TTC549 (cell line): ENCODE measurements around the gene RIPOR3.
"Not testable (repeated sequence)": the region's sequence is repeated elsewhere in the genome, so short reads cannot be mapped to it uniquely, and the experiment has no call there.

Experiments
- FAIRE-seq: peaks from 2 replicates; lab custom pipeline; 2012; peaks lifted over from hg19 to GRCh38; lab: Jason Lieb, UNC

Gene RIPOR3

DNA sequence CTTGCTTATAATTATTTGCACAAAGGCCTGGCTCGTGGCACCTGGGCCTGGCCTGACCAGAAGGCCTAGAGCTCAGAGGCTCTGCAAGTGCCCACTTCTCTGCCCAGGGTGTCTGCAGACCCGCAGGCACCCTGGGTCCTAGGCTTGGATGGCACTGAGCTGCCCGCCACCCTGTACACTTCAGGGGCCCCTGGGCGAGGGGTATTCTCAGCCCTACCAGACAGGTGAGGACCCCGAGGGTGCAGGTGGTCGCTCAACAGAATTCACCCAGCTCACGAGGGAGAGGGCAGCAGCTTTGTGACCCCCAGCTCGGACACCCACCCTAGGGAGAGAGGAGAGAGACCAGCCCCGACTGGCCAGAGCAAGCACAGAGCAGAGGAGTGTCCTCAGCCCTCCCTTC lies 83.9 kb downstream of the RIPOR3 start:
- FAIRE-seq, result no peak

DNA sequence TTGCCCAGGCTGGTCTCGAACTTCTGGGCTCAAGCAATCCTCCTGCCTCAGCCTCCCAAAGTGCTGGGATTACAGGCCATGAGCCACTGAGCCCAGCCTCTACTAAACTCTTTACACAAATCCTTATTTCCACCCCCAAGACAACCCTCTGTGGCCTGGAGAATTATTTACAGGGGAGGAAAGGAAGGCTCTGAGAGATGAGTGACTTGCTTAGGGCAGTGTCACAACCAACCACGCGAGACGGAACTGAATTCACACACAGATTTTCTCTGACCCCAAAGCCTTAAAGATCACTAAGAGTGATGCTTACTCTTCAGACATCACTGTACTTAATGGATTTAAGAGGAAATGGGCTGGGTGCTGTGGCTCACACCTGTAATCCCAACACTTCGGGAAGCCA lies 86.2 kb downstream of the RIPOR3 start:
- FAIRE-seq, result no peak

DNA sequence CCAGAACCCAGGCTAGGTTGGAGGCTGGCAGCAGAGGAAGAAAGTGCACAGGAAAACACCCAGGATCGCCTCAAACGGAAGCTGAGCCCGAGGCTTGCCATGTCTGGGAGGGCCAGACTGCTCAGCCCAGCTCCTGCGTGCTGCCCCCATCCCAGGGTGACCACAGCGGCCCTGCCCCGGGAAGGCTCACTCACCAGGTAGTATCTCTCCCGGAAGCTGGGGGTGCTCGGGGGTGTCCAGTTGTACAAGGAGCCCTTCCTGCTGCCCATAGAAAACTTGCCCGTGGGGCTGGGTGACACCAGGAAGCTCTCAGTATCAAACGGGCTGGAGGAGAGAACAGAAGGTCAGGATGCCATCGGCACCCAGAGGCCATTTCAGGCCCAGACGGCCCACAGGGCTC lies 86.9 kb downstream of the RIPOR3 start:
- no peak for FAIRE-seq

DNA sequence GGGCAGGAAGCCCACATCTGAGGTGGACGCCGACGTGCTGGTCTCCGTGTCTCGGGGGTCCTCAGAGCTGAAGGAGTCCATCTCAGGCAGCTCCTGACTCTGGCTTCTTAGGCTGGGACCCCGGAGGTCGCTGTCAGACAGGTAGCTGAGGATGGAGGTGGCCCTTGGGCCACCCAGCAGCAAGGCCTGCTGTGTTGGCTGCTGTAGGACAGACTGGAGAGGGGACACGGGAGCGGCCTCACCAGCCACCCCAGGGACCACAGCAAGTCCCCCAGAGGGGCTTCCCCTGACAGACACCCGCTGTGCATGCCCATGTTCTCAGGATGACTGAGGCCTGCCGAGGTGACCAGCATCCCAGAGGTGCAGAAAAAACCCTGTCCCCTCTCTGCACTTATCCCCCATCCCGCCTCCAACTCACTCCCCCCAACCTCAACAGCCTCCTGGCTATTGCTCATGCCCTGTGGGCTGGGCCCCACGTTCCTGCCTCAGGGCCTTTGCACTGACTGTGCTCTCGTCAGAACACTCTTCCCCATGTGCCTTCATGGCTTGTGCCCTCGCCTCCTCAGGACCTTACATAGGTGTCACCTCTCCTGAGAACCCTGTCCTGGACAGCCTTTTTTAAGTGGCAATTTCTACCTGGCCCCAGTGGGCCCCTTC lies 88.8 kb downstream of the RIPOR3 start:
- no peak for FAIRE-seq

DNA sequence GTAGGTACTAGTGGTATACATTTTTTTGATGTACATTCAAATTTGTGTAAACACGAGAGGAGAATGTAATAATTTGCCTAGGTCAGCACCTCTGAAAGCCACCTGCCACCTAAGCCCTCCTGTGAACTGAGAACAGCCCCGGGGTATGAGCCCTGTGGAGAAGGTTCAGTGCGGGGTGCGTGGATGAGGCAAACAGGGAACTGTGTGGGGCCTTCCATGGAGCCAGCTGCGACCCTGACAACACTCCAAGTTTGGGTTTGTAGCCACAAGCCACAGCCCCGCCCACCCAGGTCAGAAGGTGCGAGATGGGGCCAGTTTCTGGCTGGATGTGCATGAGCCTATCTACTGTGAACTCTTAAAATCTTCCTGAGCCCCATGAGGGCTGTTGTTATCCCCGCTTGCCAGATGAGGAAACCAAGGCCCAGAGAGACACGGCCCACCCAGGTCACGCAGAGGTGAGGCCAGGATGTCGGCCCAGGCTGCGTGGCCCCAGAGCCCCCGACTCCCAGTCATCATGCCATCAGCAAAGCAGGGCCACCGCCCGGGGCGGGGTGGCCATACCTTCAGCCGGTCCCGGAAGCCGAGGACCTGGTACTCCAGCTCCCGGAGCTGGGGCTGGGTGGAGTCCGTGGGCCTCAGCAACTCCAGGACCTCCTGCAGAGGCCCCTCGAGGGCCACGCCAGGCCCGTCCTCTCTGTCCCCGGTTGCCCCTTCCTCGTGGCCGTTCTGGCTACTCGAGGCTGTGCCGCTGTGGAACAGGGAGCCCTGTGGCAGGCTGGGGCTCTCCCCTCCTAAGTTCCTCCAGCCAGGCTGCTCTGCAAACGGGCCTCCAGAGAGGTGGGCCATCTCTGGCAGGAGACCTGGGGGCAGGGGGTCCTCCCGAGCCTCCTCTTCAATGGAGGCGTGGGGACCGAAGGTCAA lies 89.6 kb downstream of the RIPOR3 start:
- FAIRE-seq, result no peak

DNA sequence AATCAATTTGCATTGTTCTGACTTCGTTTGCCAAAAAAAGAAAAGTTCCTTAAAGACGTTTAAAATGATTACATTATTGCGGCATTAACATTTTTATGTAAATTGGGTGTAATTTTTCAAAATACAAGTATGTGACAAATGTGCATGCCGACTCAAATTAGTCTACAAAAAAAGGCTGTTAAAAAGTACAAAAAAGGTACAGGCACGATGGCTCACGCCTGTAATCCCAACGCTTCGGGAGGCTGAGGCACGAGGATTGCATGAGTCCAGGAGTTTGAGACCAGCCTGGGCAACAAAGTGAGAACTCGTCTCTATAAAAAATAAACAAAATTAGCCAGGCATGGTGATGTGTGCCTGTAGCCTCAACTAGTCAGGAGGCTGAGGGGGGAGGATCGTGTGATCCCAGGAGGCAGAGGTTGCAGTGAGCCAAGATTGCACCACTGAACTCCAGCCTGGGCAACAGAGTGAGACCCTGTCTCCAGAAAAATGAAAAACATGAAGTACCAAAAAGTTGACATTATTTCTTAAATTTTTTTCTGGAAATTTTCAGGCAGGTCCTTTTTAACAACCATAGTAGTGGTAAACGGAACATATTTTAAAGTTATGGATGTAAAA lies 91.0 kb downstream of the RIPOR3 start:
- FAIRE-seq, result no peak

DNA sequence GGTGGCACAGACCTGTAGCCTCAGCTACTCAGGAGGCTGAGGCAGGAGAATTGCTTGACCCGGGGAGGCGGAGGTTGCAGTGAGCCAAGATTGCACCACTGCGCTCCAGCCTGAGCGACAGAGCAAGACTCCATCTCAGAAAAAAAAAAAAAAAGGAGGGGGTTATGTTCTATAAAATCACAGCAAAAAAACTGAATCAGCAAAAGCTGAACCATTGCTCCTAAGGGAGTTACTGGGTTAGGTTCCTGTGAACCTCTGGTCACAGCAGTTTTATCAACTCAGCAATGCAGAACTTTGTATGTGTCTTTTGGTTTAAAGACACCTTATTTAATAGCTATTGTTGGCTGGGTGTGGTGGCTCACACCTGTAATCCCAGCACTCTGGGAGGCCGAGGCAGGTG lies 92.6 kb downstream of the RIPOR3 start:
- not testable (repeated sequence) for FAIRE-seq

DNA sequence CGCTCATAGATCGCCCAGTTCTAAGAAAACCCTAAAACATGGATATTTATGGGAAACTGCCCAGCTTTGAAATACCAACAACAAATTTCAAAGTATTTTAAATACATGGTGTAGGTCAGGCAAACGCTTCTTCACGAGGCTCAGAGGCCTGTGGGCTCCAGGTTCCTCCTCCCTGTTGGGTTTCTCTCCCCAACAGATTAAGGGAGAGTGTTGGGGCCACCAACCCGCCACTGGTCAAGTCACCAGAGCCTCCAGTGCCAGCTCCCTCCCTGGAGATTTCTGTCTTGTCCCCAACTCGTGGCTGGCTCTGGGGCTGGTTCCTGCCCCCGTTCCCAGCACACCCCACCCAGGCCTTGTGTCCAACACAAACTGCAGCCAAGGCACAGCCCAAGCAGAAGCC lies 93.3 kb downstream of the RIPOR3 start:
- FAIRE-seq, result no peak

DNA sequence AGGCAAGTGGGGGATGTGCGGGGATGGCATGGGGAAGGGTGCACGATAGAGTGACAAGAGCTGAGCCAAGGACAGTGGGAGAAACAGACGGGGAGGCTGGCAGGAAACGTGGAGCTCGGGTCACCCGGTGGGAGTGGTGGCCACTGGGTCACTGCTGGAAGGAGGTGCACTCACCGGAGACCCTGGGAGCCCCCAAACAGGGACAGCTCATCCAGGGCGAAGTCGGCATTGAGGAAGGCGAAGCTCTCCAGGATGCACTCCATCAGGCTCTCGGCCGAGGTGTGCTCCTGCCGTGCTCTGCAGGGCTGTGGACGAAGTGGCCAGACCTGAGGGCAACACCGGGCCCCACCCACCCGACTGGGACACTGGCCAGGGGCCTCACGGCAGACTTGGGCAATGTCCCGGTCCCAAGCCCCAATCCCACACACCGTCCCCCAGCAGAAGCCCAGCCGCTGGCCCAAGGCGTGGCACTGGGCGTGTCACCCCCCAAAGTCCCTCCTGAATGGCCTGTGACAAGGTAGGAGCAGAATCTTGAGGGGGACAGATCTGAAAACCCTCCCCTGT lies 93.9 kb downstream of the RIPOR3 start:
- no peak for FAIRE-seq

DNA sequence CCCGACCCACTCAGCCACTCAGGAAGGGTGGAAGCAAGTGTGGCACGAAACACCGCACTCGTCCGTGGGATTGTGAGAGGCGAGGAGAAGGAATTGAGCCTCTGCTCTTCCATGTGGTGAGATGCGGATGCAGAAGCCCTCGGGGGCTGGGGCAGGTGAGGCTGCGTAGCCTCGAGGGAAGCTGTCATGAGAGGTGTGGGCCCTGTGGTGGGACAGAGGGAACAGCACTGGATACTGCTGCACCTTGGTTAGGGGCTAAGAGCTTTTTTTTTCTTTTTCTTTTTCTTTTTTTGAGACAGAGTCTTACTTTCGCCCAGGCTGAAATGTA lies 94.7 kb downstream of the RIPOR3 start:
- no peak for FAIRE-seq

DNA sequence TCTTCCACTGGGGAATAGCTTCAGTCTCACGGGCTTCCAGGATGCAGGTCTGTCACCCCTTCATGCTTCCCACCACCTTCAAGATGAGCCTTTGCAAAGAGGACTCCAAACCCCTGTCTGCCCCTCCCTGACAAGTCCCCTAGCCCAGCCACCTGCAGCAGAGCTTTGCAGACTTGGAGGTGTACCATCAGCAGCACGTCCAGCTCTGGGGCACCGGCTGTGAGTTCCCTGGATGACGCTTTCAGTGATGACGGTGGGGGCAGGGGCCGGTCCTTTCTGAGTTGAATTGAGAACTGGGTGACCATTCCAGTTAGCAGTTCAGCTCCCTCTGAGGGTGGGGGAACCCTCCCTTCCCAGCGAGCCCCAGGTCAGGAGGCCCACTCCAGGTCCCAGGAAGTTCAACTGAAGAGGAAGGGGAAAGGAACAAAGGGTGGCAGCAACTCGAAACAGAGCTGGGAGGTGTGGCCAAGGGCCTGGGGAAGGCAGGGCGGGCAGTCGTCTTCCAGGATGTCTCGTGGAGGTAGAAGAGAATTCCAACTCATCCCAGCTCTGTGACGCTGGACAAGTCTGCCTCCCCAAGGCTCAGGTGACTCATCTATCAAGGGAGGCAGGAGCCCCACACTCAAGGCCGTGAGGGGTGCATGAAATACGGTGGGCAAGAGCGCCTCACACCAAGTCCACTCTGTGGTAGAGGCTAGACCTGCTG lies 95.2 kb downstream of the RIPOR3 start:
- no peak for FAIRE-seq

DNA sequence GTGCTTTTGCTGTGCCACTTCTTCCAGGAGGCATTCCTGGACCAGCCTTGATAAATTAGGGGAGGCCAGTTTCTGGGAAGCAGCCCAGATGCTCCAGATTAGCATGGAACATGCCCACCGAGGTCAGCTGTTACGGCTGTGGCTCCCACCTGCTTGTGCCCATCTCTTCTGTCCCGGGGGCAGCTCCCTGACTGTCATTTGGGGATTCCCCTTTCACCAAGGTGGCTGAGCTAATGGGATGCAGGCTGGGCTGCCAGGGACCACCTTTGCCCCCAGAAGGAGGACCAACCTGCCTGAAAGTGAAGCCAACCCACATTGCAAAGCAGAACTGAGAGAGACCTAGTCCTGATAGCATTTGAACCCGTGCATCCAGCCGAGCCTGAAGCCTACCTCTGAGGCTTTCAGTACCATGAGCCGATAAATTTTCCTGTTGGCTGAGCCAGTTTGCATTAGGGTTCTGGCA lies 95.9 kb downstream of the RIPOR3 start:
- no peak for FAIRE-seq

DNA sequence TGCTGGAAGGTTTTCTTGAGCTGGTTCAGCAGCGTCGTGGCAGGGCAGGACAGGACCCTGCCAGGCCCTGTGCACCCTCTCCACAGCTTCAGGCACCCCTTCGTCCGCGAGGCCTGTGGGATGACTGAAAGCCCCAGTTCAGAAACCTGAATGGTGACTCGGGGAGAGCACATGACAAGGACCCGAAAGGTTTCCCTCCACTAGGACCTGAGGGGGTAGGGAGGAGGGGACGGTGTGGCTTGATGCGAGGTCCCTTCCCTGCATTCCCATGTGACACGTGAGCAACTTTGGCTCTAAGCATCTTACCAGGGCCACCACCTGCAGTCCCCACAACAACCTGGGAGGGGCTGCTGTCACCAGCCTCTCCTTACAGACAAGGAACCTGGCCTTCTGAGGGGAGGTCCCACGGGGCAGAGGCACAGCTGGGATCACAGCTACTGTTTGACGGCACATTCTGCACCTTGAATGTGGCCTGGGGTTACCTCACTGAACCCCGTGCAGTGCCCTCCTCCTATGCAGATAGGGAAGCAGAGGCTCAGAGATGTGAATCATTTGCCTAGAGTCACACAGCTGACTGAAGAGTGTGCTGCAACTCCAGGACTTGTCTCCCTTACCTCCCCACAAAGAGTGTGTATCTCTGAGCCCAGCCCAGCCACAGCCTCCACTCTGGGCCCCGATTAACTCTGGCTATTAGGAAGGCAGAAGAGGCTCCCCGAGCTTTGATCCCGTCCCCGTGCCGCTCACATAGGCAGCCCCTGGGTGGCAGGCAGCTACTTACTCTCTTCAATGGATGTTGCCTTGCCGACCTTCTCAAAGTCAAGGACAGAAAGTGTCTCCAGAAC lies 96.5 kb downstream of the RIPOR3 start:
- FAIRE-seq, result no peak

DNA sequence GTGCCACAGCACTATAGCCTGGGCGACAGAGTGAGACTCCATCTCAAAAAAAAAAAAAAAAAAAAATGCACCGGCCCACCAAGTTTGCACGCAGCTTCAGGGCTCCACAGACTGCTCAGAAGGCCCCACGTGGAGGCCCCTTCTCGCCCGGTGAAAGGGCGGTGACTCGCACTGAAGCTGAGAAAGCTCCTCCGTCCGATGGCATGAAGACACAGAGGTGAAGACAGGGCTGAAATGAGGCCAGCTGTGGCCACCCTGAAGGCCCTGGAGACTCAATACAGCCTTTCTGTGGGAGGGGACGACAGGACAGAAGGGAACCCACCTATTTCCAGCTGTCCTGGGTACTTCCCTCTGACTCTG lies 97.1 kb downstream of the RIPOR3 start:
- no peak for FAIRE-seq

DNA sequence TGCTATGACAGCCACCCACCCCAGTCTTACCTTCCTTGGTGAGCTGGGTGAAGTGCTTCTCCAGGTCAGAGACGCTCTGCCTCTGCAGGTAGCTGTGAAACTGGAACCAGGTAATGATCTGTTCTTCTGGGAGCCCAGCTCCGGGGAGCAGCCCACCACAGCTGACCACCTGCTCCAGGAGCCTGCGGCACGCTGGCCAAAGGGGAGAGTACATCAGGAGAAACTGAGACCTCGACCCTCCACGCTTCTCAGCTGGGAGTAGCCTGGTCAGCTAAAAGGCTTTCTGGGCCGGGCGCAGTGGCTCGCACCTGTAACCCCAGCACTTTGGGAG lies 98.4 kb downstream of the RIPOR3 start:
- FAIRE-seq, result no peak

DNA sequence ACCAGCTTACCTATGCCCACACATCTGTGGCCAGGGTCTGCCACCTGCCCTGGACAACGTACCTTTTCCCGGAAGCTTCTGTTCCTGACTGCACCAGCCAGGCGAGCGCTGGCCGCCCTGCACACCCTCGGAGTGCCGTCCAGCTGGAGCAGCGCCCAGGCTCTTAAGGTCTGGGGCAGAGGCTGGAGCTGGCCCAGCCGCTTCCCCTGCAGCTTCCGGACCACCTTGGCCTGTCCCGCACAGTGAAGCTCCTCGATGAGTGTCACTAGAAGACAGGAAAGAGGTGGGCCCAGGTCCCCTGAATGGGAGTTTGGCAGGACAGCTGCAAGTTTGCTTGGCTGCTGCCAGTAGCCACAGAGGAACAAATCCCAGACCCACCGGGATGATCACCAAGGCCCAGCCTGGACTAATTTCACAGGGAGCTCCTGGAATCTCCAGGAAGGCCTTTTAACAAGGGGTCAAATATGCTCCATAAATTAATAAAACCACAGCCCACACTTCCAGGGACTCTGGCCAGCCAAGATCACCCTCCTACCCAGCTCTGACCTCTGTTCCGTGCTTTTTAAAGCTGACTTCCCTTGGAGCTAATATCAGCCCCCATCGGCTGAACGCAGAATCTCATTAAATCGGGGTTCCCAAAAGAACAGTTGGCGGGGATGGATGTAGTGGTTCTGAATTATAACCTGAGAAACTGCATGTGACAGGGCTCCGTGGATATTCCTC lies 98.9 kb downstream of the RIPOR3 start:
- FAIRE-seq, result no peak

DNA sequence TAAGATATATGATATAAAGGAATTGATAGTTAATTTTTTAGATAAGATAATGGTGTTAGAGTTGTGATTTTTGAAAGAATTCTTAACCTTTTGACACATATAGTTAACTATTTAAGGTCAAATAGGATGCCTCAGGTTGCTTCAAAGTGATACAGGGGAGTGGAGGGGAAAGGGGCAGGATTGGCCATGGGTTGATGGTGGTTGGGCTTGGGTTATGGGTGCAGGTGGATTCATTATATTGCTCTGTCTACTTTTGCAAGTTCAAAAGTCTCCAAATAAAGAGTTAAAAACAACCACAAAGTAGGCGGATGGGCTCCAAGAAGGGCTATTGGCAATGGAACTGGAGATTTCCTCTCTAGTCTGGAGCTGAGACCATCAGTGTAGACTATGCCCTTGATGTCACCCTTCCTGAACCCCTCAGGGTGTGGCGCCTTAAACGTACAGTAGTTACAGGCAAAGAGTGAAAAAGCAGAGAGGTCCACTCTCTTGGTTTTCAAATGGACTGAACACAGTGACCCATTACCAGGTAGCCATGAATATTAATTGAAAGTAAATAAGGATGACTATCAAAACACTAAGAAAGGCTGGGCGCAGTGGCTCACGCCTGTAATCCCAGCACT lies 100.0 kb downstream of the RIPOR3 start:
- FAIRE-seq, result no peak

DNA sequence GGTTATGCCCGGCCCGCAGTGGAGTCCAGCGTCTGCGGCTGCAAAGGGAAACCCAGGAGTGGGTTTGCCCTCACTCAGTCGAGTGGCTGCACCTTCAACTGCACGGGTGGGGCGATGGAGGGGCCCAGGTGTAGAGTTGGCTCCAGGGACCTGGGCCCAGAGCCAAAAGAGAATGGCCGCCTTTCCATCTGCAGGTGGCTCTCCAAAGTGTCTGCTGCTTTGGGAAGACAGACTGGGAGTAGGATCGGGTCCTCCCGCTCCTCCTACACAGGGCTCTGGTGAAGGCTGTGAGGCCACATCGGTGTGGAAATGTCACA lies 101.0 kb downstream of the RIPOR3 start:
- FAIRE-seq, result no peak

DNA sequence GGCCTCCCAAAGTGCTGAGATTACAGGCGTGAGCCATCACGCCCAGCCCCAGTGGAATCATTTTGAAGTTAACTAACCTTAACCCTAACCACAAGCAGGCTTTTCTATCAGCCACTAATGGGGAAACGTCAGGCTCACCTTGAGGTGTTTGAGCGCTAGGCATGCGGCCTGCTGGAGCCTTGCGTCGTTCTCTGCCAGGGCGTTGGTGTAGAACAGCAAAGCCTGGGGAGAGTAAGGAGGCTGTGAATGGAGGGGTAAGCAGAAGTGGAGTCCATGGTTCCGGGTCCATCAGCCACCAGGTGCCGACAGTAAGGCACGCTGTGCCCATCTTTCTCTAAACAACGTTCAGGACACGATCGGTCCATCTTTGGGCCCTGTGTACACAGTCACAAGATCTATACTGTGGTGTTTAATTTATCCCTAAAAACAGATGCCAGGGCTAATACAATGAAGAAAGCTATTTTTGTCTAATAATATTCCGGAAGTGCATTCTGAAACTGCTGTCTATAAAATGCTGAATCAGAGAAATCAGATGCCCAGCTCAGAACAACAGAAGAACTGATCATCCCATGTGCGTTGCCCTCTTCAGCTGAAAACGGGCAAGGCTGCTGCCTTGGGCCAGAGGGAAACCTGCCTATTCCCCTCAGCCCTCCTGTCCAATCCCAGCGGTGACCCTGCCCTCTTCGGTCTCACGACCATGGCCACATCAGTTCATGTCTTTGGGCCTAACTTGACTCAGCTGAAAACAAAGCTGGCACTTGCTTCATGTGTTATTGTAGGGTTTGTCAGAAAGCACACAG lies 101.6 kb downstream of the RIPOR3 start:
- FAIRE-seq, result no peak
